ENCODE data around the gene TSACC.
"Not testable (repeated sequence)": the region's sequence is repeated elsewhere in the genome, so short reads cannot be mapped to it uniquely, and the experiment has no call there.

Gene TSACC

DNA sequence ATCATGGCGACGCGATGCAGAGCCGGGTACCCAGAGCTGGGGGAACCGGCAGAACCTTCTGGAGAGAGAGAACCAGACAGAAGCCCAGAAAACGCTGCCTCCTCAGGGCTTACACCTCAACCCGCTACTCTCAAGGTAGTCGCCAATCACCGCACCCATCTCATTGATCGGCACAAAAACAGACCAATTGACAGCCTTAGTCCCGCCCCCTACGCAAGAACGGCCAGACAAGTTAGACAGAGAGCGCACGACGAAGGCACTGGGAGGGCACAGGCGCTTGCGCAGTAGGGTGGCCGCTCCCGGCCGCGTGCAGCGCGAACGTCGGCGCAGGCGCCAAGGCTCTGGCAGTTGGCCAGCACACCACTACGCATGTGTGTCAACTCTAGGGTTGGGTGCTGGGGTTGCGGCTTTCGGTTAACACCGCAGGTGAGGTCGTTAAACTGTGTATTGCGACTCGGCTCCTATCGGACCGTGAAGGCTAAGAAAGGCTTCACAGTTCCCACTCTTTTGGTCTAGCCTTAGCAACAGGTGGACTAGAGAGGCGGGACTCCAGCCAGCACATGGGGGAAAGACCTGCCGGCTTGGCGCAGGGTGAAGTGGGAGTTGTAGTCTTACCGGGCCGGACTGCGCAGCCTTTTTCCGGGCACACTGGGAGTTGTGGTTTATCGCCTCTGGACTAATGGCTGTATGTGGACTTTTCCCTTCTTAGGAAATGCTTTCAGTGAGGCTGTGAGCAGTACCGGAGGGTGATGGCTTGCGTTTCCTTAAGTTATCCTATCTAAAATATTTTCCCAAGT is at the start of gene TSACC, which contains the start of gene CCT3:
Gene TSACC (plus strand): TSS at position 347 of the 797 bp plus-strand sequence. CDS start 1,232 bp downstream, outside the sequence.
Gene CCT3 (minus strand): TSS at position 113 of the 797 bp plus-strand sequence. CDS start 108 bp downstream, at position 5.
- DNase-seq, result peak; percentile 93 to 97

DNA sequence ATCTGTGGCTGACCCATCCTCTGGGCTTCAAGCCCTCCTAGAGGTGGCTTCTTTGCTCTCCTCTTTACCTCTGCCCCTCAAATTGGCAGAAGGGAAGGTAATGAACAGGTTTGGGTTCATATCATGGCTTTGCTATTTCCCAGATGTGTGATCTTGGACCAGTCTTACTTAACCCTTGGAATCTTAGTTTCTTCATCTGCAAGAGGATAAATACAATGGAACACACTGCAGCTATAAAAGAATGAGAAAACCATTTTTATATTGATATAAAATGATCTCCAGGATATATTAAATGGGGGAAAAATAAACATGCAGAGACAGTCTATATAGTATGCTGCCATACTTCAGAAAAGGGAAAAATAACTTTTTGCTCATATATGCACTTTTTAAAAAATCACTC is 48.5 kb upstream of the TSACC start:
- no peak for DNase-seq

DNA sequence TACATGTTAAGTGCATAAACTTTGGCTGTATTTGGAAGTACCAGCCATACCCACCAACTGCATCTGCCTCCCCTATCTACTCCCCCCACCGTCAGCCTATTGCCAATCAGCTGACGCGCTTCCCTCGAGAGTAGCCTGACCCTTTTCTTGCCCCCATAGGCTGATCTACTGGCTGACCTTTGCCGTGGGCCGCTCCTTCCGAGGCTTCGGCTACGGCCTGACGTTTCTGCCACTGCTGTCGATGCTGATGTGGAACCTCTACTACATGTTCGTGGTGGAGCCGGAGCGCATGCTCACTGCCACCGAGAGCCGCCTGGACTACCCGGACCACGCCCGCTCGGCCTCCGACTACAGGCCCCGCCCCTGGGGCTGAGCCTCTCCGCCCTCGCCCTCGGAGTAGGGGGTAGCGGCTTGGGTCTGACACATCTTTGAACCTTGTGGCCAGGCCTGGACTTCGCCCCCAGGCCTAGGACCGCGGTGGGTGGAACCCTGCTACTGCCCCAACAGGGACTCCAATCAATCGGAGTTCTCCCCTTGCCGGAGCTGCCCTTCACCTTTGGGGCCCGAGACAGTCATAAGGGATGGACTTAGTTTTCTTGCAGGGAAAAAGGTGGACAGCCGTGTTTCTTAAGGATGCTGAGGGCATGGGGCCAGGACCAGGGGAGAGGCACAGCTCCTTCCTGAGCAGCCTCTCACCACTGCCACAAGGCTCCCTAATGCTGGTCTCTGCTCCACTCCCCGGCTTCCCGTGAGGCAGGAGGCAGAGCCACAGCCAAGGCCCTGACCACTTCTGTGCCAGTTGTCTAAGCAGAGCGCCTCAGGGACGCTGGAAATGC is 46.9 kb upstream of the TSACC start:
- no peak for DNase-seq

DNA sequence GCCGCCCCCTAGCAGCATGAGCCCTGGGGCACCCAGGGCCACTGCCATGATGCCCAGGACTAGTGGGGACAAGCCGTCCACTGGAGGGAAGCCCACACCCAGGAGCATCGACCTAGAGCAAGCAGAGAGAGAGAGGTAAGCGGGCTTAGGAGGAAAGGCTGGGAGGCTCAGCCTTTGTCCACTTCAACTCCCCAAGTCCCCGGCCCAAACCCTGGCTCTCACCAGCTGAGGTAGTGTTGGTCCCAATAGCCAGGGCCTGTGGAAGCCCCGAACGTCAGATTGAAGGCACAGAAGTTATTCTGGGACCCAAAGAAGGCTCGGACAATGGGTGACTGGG is 45.3 kb upstream of the TSACC start:
- DNase-seq, result no peak

DNA sequence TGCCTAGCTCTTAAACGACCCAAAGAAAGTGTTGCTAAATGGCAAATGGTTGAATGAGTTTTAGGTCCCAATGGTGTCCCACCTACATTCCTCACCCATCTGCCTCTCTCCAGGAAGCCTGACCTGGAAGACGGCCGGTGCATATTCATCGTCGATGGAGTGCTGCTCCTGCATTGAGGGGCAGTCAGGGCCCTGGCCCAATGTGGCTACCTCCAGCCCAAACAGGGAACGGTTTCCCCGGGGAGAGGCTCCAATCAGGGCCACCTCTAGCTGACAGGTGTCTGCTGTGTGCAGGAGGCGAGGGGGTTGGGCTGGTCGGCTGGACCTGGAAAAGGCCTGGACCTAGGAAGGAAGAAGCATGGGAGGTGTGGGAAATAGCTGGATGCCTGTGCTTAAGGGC is 44.4 kb upstream of the TSACC start:
- DNase-seq, result no peak

DNA sequence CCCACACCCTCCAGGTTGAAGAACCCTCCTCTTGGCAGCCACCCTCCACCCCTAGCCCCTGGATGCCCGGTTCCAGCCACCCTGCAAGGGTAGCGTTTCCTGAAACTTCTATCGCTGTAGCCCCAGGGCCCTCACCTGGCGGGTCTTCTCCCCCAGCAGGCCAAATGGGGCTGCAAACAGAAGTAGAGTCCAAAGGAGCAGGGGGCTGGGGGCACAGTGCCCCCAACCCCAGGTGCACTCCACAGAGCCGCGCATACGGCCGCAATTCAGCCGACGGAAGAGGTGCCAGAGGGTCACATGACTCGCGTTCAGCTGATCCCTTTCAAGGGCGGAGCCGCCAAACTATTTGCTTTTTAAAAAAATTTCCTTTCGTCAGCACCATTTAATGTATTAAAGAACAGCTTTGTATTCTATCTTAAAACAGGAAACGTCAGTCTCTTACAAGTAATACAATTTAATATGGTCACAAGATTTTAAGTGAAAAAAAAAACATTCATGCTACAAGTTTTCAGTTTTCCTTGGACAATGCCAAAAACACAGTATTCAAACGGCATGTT is 42.9 kb upstream of the TSACC start, which contains the start of gene GLMP:
Gene GLMP (minus strand): TSS at position 289 of the 557 bp plus-strand sequence. CDS start 34 bp downstream, at position 255.
- DNase-seq, result peak in 1 of 2 experiments; percentile 45

DNA sequence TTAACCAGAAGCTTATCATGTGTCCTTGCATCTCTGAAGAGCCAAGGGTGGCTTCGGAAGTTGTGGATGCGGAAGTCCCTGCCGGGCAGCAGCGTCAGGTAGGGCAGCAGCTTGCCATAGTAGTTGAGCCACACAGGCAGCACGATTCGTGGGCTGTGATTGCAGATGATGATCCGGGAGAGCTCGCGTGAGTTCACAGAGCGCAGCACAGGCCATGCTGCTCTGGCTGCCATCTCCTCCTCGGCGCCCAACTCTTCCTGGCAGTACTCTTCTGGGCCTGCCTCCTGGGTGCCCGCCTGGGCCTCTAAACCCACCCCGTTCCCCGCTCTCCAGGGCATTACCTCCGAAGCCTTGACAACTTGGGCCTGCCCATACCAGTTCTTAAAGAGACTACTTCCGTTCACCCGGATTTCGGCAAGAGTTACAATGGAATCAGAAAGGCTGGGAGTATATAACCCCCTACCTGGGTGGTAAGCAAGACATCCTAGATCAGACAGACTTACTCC is 39.4 kb upstream of the TSACC start, which contains the start of gene VHLL:
Gene VHLL (minus strand): TSS at position 456 of the 506 bp plus-strand sequence. CDS start 118 bp downstream, at position 338.
- DNase-seq, result no peak

DNA sequence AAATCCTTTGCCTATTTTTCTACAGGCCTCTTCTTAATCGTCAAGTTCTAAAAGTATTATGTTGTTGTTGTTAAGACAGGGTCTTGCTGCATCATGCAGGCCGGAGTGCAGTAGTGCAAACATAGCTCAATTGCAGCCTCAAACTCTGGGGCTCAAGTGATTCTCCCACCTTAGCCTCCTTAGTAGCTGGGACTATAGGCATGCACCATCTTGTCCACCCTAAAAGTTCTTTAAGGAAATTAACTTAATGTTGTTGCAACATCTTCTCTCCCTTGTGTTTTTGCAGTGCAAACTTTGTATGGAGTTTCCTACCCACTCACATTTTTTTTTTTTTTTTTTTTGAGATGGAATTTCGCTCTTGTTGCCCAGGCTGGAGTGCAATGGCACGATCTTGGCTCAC is 35.1 kb upstream of the TSACC start:
- no peak for DNase-seq

DNA sequence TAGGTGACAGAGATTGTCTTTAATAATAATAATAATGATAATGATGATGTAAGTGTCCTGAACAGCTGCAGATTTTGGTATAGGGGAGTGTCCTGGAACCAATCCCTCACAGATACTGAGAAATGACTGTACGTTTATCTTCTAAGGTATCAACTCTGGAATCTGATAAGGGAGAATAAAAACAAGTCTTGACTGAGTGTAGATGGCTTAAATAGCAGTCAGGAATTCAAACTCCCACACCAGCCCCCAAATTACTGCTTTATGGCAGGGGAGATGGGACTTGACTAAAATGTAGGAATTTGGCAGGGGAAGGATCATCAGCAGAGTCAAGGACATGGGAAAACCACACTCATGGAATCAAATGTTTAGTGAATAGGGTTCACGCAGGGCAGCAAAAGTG is 33.1 kb upstream of the TSACC start:
- no peak for DNase-seq

DNA sequence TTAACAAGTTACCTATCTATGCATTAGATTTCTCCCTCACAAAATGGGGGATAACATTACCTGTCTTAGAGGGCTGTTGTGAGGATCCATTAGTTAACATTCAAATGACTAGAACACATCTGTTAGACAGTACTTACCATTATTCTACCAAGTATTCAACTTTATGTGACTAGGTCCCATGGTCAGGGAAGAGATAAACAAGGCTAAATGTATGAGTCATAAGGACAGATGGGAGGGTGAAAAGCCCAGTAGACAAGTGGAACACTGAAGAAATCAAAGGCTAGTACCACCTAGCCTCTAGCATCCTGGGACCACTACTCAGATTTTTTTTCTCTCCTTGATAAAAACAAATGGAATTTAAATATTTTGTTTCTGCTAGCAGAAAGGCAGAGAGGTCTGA is 30.2 kb upstream of the TSACC start:
- DNase-seq, result no peak

DNA sequence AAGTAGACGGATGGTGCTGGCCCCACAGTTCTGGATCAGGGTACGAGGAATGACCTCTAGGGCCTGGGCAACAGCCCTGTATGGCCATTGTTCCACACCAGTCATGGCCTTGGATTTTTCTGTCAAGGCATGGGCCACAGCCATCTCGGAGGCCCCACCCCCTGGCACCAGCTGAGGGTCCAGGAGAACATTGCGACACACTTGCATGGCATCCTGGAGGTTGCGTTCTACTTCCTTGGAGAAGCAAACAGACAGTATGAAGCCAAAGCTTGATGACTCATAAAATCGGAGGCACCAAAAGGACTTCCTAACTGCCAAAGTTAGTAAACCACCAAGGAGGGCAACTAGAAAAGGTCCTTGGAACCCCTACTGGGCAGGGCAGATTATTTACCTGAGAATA is 27.4 kb upstream of the TSACC start:
- no peak for DNase-seq

DNA sequence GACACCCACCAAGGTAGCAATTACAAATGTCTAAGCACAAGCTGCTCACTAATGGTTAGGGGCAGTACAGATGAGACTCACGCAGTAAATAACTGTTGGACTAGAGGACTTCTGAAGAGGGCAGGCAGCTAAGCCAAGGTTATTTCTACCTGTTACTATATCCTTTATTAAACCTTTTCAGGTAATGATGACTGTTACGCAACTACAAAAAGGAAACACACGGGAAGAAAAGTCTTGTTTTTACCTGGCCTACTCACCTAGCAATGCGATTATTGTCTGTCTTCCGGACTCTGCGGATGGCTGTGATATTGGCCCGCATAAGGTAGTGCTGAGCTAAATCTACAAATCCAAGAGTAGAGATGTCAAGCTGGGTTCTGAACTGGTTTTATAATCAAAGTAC is 21.4 kb upstream of the TSACC start:
- DNase-seq, result no peak

DNA sequence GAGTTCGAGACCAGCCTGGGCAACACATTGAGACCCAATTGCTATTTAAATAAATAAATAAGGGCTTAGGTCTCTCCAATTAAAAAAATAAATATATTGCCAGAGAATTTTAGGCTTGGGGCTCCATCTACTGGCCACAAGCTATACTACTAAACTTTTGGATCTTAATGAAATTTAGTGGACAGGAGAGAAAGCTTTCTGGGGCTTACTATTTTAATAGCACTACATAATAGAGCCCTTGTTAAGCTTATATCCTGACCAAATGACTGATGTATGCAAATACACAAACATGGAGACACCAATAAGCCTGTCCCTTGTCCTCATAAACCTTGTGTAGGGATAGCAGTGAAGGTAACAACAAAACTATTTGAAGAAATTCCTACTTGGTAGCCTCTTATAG is 18.7 kb upstream of the TSACC start:
- peak in 1 of 2 experiments; percentile 15 for DNase-seq

DNA sequence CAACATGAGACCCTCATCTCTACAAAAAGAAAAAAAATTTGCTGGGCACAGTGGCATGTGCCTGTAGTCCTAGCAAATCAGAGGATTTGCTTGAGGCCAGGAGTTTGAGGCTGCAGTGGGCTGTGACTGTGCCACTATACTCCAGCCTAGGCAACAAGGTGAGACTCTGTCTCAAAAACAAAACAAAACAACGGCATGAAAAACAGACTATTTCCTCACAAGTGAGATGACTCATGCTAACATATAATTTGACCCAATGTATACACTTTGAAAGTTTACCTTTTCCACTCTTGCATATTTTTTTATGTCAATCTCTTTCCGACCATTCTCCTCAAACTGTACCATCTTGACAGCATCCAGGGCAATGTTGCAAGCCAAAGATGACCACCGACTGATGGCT is 17.8 kb upstream of the TSACC start:
- DNase-seq, result no peak

DNA sequence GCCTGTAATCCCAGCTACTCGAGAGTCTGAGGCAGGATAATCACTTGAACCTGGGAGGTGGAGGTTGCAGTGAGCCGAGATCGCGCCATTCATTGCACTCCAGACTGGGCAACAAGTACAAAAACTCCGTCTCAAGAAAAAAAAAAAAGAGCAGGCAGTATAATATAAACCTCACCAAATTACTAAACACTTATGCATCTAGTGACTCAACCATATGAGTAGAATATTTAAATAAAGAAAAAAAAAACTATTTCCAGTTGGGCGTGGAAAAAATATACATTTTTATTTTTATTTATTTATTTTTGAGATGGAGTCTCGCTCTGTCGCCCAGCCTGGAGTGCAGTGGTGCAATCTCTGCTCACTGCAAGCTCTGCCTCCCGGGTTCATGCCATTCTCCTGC is 15.1 kb upstream of the TSACC start:
- DNase-seq, result not testable (repeated sequence)

DNA sequence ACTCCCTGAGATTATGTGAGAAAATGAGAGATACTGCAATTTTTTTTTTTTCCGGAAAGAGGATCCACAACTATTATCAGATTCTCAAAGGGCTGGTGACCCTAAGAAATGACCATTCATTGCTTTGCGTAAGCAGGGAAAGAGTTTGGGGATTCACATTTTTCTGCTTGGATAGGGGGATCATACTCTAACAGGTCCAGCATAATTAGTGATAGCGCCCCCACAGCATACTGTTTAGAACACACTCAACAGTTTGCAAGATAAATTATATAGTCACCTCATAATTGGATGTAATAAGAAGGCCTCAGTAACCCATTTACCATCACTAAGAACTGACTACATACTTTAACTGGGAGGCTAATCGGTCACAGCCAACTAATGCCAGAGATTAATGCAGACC is 2.1 kb upstream of the TSACC start:
- DNase-seq, result no peak

DNA sequence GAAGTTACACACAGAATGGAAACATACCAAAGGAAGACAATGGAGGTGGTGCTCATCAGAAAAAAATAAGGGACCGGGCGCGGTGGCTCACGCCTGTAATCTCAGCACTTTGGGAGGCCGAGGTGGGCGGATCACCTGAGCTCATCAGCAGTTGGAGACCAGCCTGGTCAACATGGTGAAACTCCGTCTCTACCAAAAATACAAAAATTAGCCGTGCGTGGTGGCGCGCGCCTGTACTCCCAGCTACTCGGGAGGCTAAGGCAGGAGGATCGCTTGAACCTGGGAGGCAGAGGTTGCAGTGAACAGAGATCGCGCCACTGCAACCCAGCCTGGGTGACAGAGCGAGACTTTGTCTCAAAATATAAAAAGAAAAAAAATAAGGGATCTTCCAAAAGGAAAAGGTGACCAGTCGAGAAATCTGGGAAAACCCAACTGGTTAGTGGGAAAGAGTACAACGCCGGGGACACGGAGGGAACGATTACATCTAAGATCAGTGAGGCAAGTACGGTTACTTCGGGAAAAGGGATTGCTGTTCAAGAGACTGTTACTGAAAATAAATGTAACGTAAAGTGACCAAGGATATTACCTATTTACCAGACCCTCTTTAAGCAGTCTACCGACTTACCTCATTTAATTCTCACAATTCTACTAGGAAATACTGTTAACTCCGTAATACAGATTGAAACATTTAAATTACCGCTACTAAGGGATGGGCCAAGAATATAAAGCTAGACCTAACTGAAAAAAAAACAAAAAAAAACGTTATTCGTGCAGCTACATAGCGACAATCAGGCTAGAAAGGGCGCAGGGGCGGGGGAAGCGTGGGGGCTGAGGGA is 1.1 kb upstream of the TSACC start:
- DNase-seq, result no peak

DNA sequence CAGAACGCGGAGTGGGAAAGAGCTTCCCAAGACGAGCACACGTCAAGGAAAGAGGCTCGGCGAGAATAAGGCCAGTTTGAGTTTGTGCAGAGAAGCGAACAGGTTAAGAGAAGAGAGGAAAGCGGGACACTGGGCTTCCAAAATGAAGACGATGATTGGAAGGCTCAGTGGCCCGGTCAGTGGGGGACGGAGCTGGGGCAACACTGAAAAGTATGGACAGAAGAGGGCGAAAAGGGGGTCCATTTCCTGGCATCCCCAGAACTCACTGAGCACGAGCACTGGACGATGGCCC is 492 bp upstream of the TSACC start:
- DNase-seq, result no peak

DNA sequence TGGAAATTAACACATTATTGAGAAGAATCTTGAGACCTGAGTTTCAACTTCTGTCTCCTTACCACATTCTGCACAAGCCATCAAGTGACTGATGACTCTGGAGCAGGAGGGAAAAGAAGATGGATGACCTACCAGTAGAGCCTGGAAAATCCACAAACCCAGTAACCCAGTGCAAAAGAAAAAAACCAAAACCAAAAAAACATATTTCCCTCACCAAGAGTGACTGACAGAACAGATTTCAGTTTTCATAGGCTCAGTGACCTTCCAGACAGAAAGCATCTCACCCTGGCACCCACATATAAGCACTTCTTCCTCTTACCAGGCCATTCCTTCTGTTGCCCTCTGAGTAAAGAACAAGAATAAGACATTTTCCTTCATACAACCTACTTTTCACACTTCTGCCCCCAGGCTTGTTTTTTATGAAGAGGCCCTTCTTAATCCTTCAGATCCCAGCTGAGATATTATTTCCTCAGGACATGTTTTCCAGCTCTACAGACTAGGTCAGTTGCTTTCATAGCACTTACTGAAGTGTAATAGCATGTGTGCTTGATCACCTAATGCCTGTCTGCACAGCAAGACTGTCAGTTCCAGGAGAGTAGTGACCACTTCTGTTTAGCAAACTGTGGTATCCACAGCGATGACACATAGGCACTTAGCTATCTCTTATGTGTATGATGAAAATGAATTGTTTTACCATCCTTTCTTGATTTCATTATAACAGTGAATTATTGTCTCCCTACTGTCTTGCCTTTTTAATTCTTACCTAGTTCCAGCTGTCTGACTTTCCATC is 4.0 kb downstream of the TSACC start:
- DNase-seq, result no peak

DNA sequence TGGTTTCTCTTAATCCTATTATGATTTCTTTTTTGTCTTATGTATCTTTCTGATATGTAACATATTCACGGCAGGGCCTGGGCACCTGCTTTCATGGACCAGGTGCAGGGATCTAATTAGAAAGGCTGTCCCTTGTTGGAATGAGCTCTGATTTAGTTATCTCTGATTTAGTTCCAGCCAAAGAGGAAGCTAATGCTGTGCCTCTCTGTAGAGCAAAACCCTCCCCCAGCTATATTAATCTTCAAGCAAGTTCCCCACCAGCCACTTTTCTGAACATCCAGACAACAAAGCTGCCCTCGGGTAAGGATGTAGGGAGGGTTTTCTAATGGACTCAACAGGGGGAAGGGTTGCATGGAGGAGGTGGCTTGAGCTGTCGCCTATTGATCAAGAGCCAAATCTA is 6.1 kb downstream of the TSACC start:
- no peak for DNase-seq

DNA sequence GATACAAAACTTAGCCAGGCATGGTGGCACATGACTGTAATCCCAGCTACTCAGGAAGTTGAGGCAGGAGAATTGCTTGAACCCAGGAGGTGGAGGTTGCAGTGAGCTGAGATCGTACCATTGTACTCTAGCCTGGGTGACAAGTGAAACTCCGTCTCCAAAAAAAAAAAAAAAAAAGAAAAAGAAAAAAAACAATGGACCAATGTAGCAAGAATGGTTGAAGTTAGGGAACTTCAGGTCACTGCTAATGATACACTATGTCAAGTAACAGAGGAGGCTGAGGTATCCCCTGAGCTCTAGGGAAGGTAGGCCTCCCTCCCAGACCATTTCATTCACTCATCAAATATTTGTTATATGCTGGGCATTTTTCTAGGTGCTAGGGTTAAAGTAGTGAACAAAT is 7.7 kb downstream of the TSACC start:
- not testable (repeated sequence) for DNase-seq

DNA sequence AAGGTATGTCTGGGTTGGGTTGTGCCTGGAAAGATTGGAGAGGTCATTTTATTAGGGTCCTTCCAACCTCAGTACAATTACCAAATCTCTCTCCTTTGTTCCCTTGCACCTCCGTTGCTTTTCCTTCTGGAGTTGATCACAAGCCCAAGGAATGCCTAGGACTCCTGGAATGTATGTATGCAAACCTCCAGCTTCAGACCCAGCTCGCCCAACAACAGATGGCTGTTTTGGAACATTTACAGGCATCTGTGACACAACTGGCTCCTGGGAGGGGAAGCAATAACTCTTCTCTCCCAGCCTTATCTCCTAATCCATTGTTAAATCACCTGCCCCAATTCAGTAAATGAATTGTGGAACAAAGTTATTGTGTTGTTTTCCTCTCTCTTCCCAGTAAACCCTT is 8.3 kb downstream of the TSACC start:
- DNase-seq, result no peak
